GM11168 (cell line): ENCODE results near the gene PTPRG.

Source experiments
- in situ Hi-C: fragments of 300-500 bp; cut with MboI; formaldehyde crosslinking; loops from one replicate; pipeline ENCODE4 v1.12.0; 2022; ENCODE audit warnings: low sequenced_read_pairs; ENCODE audit not compliant: unreplicated experiment

The PTPRG gene

GRCh38 chr3:62249855-62250543 lies 688.6 kb downstream of the PTPRG start:
- in situ Hi-C loops = no loop called here

- in situ Hi-C loops = no loop called here
Measured at GRCh38 chr3:62252438-62253157, 691.2 kb downstream of the PTPRG start.

GRCh38 chr3:62253971-62254370 lies 692.6 kb downstream of the PTPRG start:
- in situ Hi-C loops = no loop called here

- in situ Hi-C loops = no loop called here
Measured at GRCh38 chr3:62255758-62256157, 694.4 kb downstream of the PTPRG start.

- in situ Hi-C loops = no loop called here
Measured at GRCh38 chr3:62259924-62260323, 698.6 kb downstream of the PTPRG start.

- in situ Hi-C loops = no loop called here
Measured at GRCh38 chr3:62260655-62261054, 699.3 kb downstream of the PTPRG start.

GRCh38 chr3:62261121-62261520 lies 699.8 kb downstream of the PTPRG start:
- in situ Hi-C loops = no loop called here

- in situ Hi-C loops = no loop called here
Measured at GRCh38 chr3:62261736-62262135, 700.4 kb downstream of the PTPRG start.

- in situ Hi-C loops = no loop called here
Measured at GRCh38 chr3:62265528-62265927, 704.2 kb downstream of the PTPRG start.

- in situ Hi-C loops = no loop called here
Measured at GRCh38 chr3:62266668-62267283, 705.4 kb downstream of the PTPRG start.

GRCh38 chr3:62276658-62277180 lies 715.3 kb downstream of the PTPRG start:
- in situ Hi-C loops = no loop called here

GRCh38 chr3:62277450-62277849 lies 716.1 kb downstream of the PTPRG start:
- in situ Hi-C loops = no loop called here

- in situ Hi-C loops = no loop called here
Measured at GRCh38 chr3:62277986-62278385, 716.6 kb downstream of the PTPRG start.

GRCh38 chr3:62281726-62282125 lies 720.4 kb downstream of the PTPRG start:
- in situ Hi-C loops = no loop called here

- in situ Hi-C loops = no loop called here
Measured at GRCh38 chr3:62284442-62284841, 723.1 kb downstream of the PTPRG start.

- in situ Hi-C loops = no loop called here
Measured at GRCh38 chr3:62287392-62287927, 726.1 kb downstream of the PTPRG start.

- in situ Hi-C loops = no loop called here
Measured at GRCh38 chr3:62289922-62290321, 728.6 kb downstream of the PTPRG start.

- in situ Hi-C loops = no loop called here
Measured at GRCh38 chr3:62293051-62293780, 731.8 kb downstream of the PTPRG start.

GRCh38 chr3:62295571-62295970 lies 734.2 kb downstream of the PTPRG start:
- in situ Hi-C loops = no loop called here

GRCh38 chr3:62300617-62301016 lies 739.2 kb downstream of the PTPRG start:
- in situ Hi-C loops = no loop called here
